HCT116 (cell line): ENCODE data around the gene VPS11.

ENCODE experiments used
- ATF3 ChIP-seq: IDR thresholded peaks from 2 replicates; pipeline ENCODE4 v1.6.1; 2012
- CBX3 ChIP-seq: IDR thresholded peaks from 2 replicates; pipeline ENCODE4 v1.6.1; 2012; ENCODE audit warnings: low read depth
- EGR1 ChIP-seq: IDR thresholded peaks from 2 replicates; pipeline ENCODE4 v1.6.1; 2012; ENCODE audit warnings: low read depth
- EZH2 ChIP-seq: fragments of 200-600 bp; sonication (generic); IDR thresholded peaks from 2 replicates; pipeline ENCODE4 v1.6.1; 2017; ENCODE audit warnings: antibody characterized with exemption, mixed run types
- EZH2phosphoT487 ChIP-seq: fragments of 200-600 bp; IDR thresholded peaks from 2 replicates; pipeline ENCODE4 v1.6.1; 2018; ENCODE audit warnings: antibody characterized with exemption, borderline replicate concordance
- FOSL1 ChIP-seq: IDR thresholded peaks from 2 replicates; pipeline ENCODE4 v1.6.1; 2012; ENCODE audit warnings: low read depth
- MAX ChIP-seq: IDR thresholded peaks from 2 replicates; pipeline ENCODE4 v1.6.1; 2012
- POLR2AphosphoS5 ChIP-seq: IDR thresholded peaks from 2 replicates; pipeline ENCODE4 v1.6.1; 2011; ENCODE audit warnings: mild to moderate bottlenecking, low read depth, low read length, moderate library complexity
- RAD21 ChIP-seq: IDR thresholded peaks from 2 replicates; pipeline ENCODE4 v1.6.1; 2012; ENCODE audit warnings: low read depth, mild to moderate bottlenecking
- SP1 ChIP-seq: IDR thresholded peaks from 2 replicates; pipeline ENCODE4 v1.6.1; 2012; ENCODE audit warnings: low read depth
- TCF7L2 ChIP-seq: IDR thresholded peaks from 2 replicates; pipeline ENCODE4 v1.7.0; 2011; ENCODE audit warnings: borderline replicate concordance, inconsistent platforms; ENCODE audit not compliant: insufficient read depth, insufficient read length; ENCODE audit errors: extremely low read depth
- ZFX ChIP-seq: fragments of 450-650 bp; IDR thresholded peaks from 2 replicates; pipeline ENCODE4 v1.6.1; 2017
- ZNF274 ChIP-seq: fragments of 200-500 bp; sonication (Bioruptor generic); IDR thresholded peaks from 2 replicates; pipeline ENCODE4 v1.6.1; 2014; ENCODE audit warnings: mild to moderate bottlenecking, low read depth, low read length, inconsistent platforms
- TF ChIP-seq, protein P1 (sequence below), 3 experiments: fragments of 200-600 bp in 1 of 3; sonication (generic) in 1 of 3; IDR thresholded peaks in 2 of 3; conservative IDR thresholded peaks in 1 of 3; 2 replicates each; pipeline ENCODE4 v1.5.1; 2012 to 2017; ENCODE audit warnings: low read depth in 2 of 3, low read length in 2 of 3, antibody characterized with exemption in 1 of 3, borderline replicate concordance in 1 of 3, control low read depth in 1 of 3, mild to moderate bottlenecking in 1 of 3, mixed read lengths in 1 of 3, mixed run types in 1 of 3, moderate library complexity in 1 of 3; ENCODE audit not compliant: insufficient read depth in 1 of 3

- TF ChIP-seq POLR2AphosphoS5 (no peak), EZH2 (no peak), MAX (no peak), ATF3 (no peak), ZNF274 (no peak), ZFX (no peak), RAD21 (no peak), SP1 (no peak), EGR1 (no peak), CBX3 (no peak), TCF7L2 (no peak), FOSL1 (no peak), EZH2phosphoT487 (no peak)
- TF ChIP-seq, protein P1, sequence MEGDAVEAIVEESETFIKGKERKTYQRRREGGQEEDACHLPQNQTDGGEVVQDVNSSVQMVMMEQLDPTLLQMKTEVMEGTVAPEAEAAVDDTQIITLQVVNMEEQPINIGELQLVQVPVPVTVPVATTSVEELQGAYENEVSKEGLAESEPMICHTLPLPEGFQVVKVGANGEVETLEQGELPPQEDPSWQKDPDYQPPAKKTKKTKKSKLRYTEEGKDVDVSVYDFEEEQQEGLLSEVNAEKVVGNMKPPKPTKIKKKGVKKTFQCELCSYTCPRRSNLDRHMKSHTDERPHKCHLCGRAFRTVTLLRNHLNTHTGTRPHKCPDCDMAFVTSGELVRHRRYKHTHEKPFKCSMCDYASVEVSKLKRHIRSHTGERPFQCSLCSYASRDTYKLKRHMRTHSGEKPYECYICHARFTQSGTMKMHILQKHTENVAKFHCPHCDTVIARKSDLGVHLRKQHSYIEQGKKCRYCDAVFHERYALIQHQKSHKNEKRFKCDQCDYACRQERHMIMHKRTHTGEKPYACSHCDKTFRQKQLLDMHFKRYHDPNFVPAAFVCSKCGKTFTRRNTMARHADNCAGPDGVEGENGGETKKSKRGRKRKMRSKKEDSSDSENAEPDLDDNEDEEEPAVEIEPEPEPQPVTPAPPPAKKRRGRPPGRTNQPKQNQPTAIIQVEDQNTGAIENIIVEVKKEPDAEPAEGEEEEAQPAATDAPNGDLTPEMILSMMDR (IDR thresholded peaks at IDR 0.05 in 2 of 3, conservative IDR thresholded peaks at IDR 0.05 in 1 of 3; ENCODE audit: borderline replicate concordance in 1 of 3, insufficient read depth in 1 of 3, low read depth in 2 of 3, low read length in 2 of 3): no peak
These were observed 43.1 kb upstream of the VPS11 start for GRCh38 chr11:119024430-119025098.
